Adipocyte (in vitro differentiated cells): ENCODE data around the gene EXOC6B.
A peak's percentile ranks its signal among the peaks of the same experiment; 100 is the strongest.

Experiments
- DNase-seq: peaks from one replicate; pipeline ENCODE4 v3.0.0-alpha.2; 2015; ENCODE audit warnings: low read depth
- H3K27me3 ChIP-seq: replicated peaks from 2 replicates; pipeline ENCODE4 v1.7.0; 2013; ENCODE audit warnings: mild to moderate bottlenecking, low read length, moderate library complexity; ENCODE audit not compliant: control insufficient read depth, insufficient read depth
- H3K36me3 ChIP-seq: 2 replicates; pipeline ENCODE4 v1.7.0; 2013; ENCODE audit warnings: low read length, mild to moderate bottlenecking, moderate library complexity; ENCODE audit not compliant: control insufficient read depth, insufficient read depth, severe bottlenecking
- H3K4me1 ChIP-seq: 2 replicates; pipeline ENCODE4 v1.7.0; 2013; ENCODE audit warnings: mild to moderate bottlenecking, low read length, moderate library complexity; ENCODE audit not compliant: control insufficient read depth, insufficient read depth
- H3K4me3 ChIP-seq: 2 replicates; pipeline ENCODE4 v1.7.0; 2013; ENCODE audit warnings: mild to moderate bottlenecking, low read length, moderate library complexity
- H3K9ac ChIP-seq: 2 replicates; pipeline ENCODE4 v1.7.0; 2013; ENCODE audit warnings: mild to moderate bottlenecking, low read length, moderate library complexity
- H3K9me3 ChIP-seq: 2 replicates; pipeline ENCODE4 v1.7.0; 2013; ENCODE audit warnings: mild to moderate bottlenecking, low read length, moderate library complexity; ENCODE audit not compliant: control insufficient read depth

Gene EXOC6B

DNA sequence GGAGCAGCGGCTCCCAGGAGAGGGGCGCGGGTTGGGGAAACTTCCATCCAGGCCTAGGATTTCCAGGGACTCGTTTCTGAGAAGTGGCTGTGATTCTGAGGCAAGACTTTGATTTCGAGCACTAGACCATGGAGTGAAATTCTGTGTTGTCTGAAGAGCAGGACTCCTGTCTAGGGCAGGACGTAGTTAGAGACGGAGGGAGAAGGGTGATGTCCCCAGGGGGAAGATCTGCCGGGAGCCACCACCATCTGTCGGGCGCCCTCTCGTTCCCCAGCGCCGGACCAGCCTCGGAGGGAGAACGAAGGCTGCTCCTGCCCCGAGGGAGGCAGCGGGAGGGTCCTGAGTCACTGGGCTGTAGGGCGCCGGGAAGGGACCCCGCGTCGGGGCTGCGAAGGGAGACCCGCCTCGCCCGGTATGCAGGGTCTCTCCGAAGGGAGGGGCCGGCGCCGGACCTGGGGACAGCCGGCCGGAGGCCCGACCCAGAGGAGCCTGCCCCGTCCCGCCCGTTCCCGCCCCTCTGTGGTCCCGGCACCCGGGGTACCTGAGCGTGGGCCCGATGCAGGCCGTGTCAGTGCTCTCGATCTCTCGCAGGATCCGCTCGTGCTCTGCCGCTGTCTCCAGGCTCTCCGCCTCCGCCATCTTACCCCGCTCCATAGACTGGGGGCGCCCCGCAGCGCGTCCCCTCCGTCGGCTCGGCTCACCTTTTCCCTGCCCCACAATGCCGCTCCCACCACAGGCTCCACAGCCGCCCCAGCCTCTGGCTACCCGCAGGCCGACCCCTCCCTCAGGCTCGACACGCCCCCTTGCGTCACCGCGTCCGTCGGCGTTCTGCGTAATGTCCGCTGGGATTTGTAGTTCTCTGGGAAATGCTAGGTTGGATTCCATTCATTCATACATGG, at the start of gene EXOC6B:
Gene EXOC6B, minus strand, starts transcription at position 777 of the 899 bp plus-strand sequence.
- Histone ChIP-seq H3K4me3 (peak within 1 kb of the TSS; percentile 93), H3K9ac (peak within 1 kb of the TSS; percentile 89), H3K4me1 (peaks cover 22% of the 10 kb centered on the region), H3K9me3 (no peaks in the 10 kb centered on the region), H3K27me3 (no peaks in the 10 kb centered on the region), H3K36me3 (no peaks in the 10 kb centered on the region)
- peak; percentile 96 for DNase-seq

DNA sequence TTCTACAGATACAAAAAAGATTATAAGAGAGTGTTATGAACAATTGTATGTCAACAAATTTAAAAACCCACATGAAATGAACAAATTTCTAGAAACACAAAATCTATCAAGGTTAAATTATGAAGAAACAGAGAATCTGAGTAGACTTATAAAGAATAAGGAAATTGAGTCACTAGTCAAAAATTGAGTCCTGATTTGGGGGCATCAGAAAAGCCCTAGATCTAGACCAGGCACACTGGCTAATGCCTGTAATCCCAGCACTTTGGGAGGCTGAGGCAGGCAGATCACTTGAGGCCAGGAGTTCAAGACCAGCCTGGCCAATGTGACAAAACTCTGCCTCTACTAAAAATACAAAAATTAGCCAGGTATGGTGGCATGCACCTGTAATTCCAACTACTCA, 46.0 kb upstream of the EXOC6B start:
- Histone ChIP-seq H3K27me3 (no peaks in the 10 kb centered on the region), H3K36me3 (no peaks in the 10 kb centered on the region), H3K4me3 (no peak overlapping the region), H3K9me3 (peaks cover 14% of the 10 kb centered on the region), H3K9ac (no peak overlapping the region), H3K4me1 (no peaks in the 10 kb centered on the region)
- no peak for DNase-seq

DNA sequence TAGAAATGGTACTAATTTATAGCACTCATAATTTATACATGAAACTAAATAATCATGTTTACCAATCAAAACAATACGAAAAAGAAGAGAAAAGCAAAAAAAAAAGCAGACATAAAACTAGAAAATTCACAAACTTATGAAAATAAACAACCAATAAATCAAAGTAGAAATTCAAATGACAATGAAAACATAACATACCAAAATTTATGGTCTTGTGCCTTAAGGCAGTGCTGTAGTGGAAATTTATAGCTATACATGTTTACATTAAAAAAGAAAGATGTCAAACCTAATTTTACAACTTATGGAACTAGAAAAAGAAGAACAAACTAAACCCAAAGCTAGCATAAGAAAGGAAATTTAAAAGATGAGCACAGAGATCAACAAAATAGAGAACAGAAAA, 45.2 kb upstream of the EXOC6B start:
- Histone ChIP-seq H3K4me1 (no peaks in the 10 kb centered on the region), H3K9ac (no peak overlapping the region), H3K27me3 (no peaks in the 10 kb centered on the region), H3K9me3 (peaks cover 14% of the 10 kb centered on the region), H3K4me3 (no peak overlapping the region), H3K36me3 (no peaks in the 10 kb centered on the region)
- no peak for DNase-seq

DNA sequence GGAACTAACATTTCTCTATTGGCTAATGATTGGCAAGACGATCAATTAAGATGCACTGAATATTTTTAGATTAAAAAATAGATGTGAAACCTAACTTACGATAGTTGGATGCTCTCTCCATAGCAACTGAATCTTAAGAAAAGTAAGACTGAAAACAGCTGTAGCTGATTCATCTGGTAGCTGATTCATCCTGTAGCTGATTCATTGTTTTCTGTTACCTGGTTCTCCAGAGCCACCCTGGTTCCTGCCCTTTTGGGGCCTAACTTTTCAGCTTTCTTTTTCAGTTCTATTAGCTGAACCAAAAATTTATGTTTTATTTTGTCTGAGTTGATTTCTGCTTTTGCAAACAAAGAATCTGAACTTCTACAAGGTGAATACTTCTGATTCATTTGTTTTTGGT, 38.7 kb upstream of the EXOC6B start:
- Histone ChIP-seq H3K4me1 (peaks cover 9% of the 10 kb centered on the region), H3K27me3 (peaks cover 14% of the 10 kb centered on the region), H3K9ac (no peak overlapping the region), H3K9me3 (no peaks in the 10 kb centered on the region), H3K4me3 (no peak overlapping the region), H3K36me3 (no peaks in the 10 kb centered on the region)
- DNase-seq, result peak; percentile 15

DNA sequence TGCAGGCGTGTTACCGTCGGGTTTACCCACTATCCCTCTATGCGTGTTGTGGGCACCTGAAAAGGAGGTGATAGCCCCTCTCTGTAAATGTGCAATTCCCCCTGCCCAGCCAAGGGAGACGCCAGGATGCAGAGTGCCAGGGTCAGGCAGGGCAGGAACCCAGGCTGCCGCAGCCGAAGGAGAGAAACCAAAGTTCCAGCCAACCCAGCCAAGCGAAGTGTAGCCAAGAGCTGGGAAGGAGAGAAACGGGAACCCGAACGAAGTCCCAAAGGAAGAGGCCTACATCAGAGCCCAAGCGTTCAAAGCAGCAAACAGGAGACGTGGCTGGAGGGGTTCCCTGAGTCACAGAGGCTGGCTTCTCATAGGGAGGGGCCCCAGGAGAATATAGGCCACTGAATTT, 37.2 kb upstream of the EXOC6B start:
- Histone ChIP-seq H3K9me3 (peaks cover 3% of the 10 kb centered on the region), H3K4me3 (peak overlapping the region; percentile 69), H3K9ac (peak overlapping the region; percentile 40)

DNA sequence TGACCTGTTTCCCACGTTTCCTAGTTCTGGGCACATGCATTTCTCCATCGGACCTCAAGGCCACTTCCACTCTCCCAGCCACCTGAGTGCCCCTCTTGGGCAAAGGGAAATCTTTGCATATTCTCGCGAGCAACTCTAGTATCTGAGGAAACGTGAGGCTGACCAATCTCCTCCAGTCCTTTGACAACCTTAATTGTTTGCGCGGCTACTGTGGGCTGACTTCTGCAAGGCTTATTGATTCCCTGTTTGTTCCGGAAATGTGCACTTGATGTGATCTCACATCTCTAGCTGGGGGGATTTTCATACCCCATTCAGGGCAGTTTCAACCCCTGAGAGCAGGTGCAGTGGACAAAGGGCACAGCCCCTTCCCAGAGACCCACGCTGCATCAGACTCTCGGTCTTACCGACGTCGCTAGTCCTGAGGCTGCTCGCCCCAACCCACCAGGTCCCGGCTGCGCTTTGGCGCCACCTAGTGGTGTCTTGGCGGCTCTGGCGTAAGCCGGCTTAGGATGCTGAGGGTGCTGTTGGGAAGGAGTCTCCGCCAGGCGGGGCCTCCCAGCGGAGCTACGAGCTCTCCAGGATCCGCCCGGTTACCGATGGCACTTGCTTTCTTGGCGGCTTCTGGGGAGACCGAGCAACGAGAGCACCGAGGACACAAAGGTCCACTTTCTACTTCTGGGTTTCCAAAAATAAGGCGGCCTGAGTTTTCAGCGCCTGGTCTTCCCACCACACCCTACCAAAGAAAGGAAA, 36.6 kb upstream of the EXOC6B start:
- H3K4me1 ChIP-seq, result peaks cover 9% of the 10 kb centered on the region
- H3K36me3 ChIP-seq, result no peaks in the 10 kb centered on the region
- H3K4me3 ChIP-seq, result peak overlapping the region; percentile 69
- H3K9me3 ChIP-seq, result peaks cover 3% of the 10 kb centered on the region
- DNase-seq, result peak; percentile 97
- H3K9ac ChIP-seq, result peak overlapping the region; percentile 40
- peaks cover 29% of the 10 kb centered on the region for H3K27me3 ChIP-seq

More for the DNA sequence above, 37.2 kb upstream of the EXOC6B start:
- Histone ChIP-seq H3K27me3 (peaks cover 24% of the 10 kb centered on the region), H3K4me1 (peaks cover 9% of the 10 kb centered on the region), H3K36me3 (no peaks in the 10 kb centered on the region)
- DNase-seq, result no peak

DNA sequence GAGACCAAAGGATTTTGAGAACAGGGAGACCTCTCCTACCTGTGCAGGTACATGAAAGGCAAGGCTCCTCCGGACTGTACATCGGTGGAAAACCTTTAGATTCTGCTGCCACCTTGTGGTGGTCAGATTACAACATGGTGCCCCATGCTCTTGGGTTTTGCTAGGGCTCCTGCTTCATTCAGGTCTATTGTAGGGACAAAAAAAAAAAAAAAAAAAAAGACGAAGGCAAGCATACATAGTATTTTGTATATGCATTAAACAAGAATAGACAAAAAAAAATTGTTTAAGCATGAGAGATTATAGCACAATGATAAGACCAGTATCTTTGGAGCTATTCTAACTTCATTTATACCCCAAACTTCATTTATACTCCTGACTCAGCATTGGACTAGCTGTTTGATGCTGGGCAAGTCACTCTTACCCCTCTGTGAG, 34.0 kb upstream of the EXOC6B start:
- Histone ChIP-seq H3K9ac (no peak overlapping the region), H3K4me3 (no peak overlapping the region), H3K9me3 (peaks cover 3% of the 10 kb centered on the region), H3K36me3 (no peaks in the 10 kb centered on the region), H3K4me1 (peaks cover 9% of the 10 kb centered on the region), H3K27me3 (peaks cover 53% of the 10 kb centered on the region)
- peak; percentile 81 for DNase-seq

DNA sequence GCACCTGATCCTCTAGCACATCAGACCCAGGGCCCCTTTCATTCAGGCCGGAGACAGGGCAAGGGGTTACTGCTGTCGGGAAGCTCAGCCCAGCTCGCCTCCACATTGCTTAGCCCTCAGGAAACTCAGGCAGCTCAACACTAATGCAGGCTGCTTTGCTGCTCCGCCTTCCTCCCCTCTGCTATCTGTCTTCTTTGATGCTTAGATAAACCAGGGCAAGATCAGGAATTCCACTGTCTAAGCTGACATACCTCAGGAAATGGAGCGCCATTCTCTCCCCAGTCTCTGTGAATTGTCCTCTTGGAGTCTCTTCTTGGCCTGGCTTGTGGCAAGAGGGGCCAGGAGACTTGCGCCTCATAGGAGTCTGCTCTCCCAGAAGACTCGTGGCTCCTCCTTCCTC, 25.5 kb upstream of the EXOC6B start:
- no peak overlapping the region for H3K9ac ChIP-seq
- no peaks in the 10 kb centered on the region for H3K36me3 ChIP-seq
- H3K27me3 ChIP-seq, result peaks cover 52% of the 10 kb centered on the region
- no peaks in the 10 kb centered on the region for H3K4me1 ChIP-seq
- no peaks in the 10 kb centered on the region for H3K9me3 ChIP-seq
- no peak overlapping the region for H3K4me3 ChIP-seq
- DNase-seq, result no peak

DNA sequence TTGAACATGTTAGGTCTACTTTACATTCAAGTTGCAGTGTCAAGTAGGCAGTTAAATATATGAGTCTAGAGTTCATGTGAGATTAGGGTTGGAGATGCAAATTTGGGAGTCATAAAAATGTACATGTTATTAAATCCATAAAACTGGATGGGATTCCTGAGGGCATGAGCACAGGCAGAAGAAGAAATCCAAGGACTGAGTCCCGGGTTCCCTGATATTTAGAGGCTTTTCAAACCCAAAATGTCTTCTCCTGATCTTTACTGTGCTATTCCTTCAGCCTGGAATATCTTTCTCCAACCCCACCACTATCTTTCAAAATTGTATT, 23.3 kb upstream of the EXOC6B start:
- H3K4me3 ChIP-seq, result no peak overlapping the region
- DNase-seq, result no peak
- H3K4me1 ChIP-seq, result no peaks in the 10 kb centered on the region
- H3K9ac ChIP-seq, result no peak overlapping the region
- peaks cover 31% of the 10 kb centered on the region for H3K27me3 ChIP-seq
- no peaks in the 10 kb centered on the region for H3K9me3 ChIP-seq
- no peaks in the 10 kb centered on the region for H3K36me3 ChIP-seq

DNA sequence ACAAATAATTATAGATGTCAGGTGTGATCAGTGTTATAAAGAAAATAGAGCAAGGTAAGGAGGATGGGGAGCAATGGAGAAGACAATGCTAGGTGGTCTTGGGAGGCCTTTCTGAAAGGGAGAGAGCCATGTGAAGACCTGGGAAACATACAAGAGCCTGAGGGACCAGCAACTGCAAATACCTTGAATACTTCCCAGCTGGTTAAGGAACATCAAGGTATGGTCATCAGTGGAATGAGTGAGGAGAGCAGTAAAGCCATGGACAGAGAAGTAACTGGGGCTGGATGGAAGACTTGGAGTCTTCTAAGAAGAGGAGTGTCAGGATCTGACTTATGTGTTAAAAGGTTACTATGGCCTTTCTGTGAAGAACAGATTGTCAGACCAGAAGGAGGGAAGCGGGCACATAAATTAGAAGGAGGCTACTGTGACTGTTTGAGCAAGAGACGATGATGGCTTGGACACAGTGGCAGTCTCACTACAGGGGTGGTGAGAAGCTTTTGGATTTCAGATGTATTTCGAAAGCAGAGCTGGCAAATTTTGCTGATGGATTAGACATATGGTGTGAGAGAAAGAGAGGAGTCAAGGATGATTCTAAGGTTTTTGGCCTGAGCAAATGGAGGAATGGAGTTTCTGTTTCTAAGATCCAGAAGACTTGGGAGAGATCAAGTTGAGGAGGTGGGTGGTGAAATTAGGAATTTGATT, 22.8 kb upstream of the EXOC6B start:
- Histone ChIP-seq H3K9ac (no peak overlapping the region), H3K27me3 (peaks cover 30% of the 10 kb centered on the region), H3K4me1 (no peaks in the 10 kb centered on the region), H3K36me3 (no peaks in the 10 kb centered on the region), H3K9me3 (no peaks in the 10 kb centered on the region), H3K4me3 (no peak overlapping the region)
- DNase-seq, result no peak
